NCI-H187 treated with DMSO at 0.1 percent for 48 hours (cell line): ENCODE results near the gene ARHGAP10.

Experiments used
- DNase-seq: peaks from one replicate; lab custom pipeline; 2025; lab: John Stamatoyannopoulos, UW

The ARHGAP10 gene

GRCh38 chr4:147732518-147733235 is 789 bp downstream of the ARHGAP10 start:
- DNase-seq: no peak

- DNase-seq: no peak
Observed at GRCh38 chr4:147733716-147734344, 1.9 kb downstream of the ARHGAP10 start.

GRCh38 chr4:147734496-147734895 is 2.6 kb downstream of the ARHGAP10 start:
- DNase-seq: no peak

- no peak for DNase-seq
Observed at GRCh38 chr4:147735413-147736301, 3.8 kb downstream of the ARHGAP10 start.

- DNase-seq: no peak
Observed at GRCh38 chr4:147736458-147736857, 4.6 kb downstream of the ARHGAP10 start.

- DNase-seq: no peak
Observed at GRCh38 chr4:147737623-147738022, 5.7 kb downstream of the ARHGAP10 start.

- no peak for DNase-seq
Observed at GRCh38 chr4:147739239-147739823, 7.4 kb downstream of the ARHGAP10 start.

GRCh38 chr4:147740176-147740575 is 8.3 kb downstream of the ARHGAP10 start:
- no peak for DNase-seq

GRCh38 chr4:147741190-147741788 is 9.4 kb downstream of the ARHGAP10 start:
- no peak for DNase-seq

GRCh38 chr4:147747787-147748454 is 16.0 kb downstream of the ARHGAP10 start:
- DNase-seq: no peak

- DNase-seq: peak; percentile 6
Observed at GRCh38 chr4:147749811-147750321, 18.0 kb downstream of the ARHGAP10 start.

GRCh38 chr4:147753047-147753446 is 21.2 kb downstream of the ARHGAP10 start:
- DNase-seq: no peak

GRCh38 chr4:147754037-147754445 is 22.2 kb downstream of the ARHGAP10 start:
- DNase-seq: no peak

GRCh38 chr4:147755561-147756295 is 23.8 kb downstream of the ARHGAP10 start:
- no peak for DNase-seq

- no peak for DNase-seq
Observed at GRCh38 chr4:147756417-147756816, 24.5 kb downstream of the ARHGAP10 start.

GRCh38 chr4:147760176-147760575 is 28.3 kb downstream of the ARHGAP10 start:
- no peak for DNase-seq

- DNase-seq: no peak
Observed at GRCh38 chr4:147760695-147761094, 28.8 kb downstream of the ARHGAP10 start.

- no peak for DNase-seq
Observed at GRCh38 chr4:147761218-147761883, 29.5 kb downstream of the ARHGAP10 start.

- DNase-seq: no peak
Observed at GRCh38 chr4:147764337-147764736, 32.4 kb downstream of the ARHGAP10 start.

- no peak for DNase-seq
Observed at GRCh38 chr4:147765121-147765529, 33.2 kb downstream of the ARHGAP10 start.
